SIG-M5 treated with dmso at 0.1 percent for 504 hours (cell line): ENCODE data around the gene SPR.

ENCODE experiments used
- DNase-seq: peaks from one replicate; lab custom pipeline; 2025; ENCODE audit not compliant: unreplicated experiment; lab: John Stamatoyannopoulos, UW

The SPR gene

DNA sequence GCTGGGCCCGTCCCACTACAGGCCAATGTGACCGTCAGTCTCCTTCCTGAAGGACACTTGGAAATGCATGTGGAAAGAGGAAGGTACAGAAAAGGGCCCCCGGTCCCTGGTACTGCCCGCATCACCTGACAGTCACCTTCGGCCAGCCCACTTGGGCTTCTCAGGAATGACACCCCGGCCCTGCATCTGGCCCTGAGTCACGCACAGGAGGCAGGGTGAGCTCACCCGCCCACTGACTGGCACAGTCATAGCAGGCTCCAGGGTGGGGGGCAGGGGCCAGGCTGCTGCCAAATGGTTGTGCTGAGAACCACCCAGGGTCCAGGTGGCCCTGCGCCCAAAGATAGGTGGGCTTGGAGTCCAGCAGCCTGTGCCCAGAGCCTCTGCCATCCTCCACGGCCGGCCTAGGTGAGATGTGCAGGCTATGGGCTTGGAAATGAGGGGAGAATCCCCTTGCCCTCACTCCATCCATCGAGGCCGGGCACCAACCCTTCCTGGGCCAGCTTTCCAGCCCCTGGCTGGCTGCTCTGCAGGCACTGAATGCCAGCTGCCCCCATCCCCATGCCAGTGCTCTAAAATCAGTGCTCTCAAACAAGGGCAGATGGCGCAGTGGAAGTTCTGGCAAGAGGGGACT, 44.2 kb downstream of the SPR start:
- DNase-seq: no peak

DNA sequence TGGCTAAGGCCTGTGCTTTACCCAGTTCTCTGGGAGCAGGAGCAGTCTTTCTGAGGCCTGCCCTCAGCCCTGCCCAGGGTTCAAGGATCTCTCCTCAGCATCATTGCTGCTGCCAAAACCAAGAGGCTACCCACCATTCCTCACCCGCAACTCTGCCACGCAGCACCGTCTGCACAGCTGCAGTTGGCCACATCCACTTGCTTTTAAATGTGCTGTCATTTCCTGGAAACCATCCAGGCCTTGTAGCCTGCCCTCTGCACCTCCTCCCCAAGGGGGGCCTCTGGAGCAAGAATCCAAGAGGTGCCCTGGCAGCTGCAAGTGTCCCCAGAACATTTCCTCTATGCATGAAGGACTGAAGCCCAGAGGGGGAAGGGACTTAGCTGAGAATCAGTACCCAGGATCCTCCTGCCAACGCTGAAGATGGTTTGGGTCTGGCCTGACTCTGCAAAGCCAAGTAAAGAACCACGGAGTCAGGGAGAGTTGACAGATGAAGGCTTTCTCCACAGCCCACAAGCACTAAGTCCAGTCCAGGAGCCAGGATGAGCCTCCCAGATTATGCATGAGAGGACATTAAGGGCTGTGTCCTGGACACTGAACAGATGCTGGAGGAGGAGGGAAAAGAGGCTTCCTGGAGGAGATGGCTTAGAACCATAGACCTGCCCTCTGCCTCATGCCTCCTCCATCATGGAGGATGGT, 45.0 kb downstream of the SPR start:
- no peak for DNase-seq

DNA sequence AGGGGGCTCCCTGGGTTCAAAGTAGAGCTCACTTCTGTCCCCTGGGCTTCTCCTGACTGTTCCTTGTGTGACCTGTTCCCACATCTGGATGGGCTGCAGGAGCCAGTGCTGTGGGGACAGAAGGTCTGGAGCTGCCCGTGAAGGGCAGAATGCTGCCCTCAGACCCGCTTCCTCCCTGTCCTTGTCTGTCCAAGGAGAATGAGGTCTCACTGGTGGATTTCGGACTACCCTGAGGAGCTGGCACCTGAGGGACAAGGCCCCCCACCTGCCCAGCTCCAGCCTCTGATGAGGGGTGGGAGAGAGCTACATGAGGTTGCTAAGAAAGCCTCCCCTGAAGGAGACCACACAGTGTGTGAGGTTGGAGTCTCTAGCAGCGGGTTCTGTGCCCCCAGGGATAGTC, 45.6 kb downstream of the SPR start:
- no peak for DNase-seq

DNA sequence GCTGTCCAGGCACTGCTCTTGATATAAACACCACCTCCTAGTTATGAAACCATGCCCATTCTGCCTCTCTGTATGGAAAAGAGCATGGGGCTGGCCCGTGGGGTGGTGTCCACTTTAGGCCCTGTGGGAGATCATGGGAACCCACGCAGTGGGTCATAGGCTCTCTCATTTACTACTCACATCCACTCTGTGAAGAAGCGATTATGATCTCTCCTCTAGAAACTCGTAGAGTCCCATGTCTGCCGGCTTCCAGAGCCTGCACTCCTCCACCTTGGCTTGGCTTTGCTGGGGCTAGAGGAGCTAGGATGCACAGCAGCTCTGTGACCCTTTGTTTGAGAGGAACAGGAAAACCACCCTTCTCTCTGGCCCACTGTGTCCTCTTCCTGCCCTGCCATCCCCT, 46.0 kb downstream of the SPR start:
- DNase-seq: no peak

DNA sequence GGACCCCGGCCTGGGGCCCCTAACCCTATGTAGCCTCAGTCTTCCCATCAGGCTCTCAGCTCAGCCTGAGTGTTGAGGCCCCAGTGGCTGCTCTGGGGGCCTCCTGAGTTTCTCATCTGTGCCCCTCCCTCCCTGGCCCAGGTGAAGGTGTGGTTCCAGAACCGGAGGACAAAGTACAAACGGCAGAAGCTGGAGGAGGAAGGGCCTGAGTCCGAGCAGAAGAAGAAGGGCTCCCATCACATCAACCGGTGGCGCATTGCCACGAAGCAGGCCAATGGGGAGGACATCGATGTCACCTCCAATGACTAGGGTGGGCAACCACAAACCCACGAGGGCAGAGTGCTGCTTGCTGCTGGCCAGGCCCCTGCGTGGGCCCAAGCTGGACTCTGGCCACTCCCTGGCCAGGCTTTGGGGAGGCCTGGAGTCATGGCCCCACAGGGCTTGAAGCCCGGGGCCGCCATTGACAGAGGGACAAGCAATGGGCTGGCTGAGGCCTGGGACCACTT, 46.5 kb downstream of the SPR start:
- DNase-seq: no peak

DNA sequence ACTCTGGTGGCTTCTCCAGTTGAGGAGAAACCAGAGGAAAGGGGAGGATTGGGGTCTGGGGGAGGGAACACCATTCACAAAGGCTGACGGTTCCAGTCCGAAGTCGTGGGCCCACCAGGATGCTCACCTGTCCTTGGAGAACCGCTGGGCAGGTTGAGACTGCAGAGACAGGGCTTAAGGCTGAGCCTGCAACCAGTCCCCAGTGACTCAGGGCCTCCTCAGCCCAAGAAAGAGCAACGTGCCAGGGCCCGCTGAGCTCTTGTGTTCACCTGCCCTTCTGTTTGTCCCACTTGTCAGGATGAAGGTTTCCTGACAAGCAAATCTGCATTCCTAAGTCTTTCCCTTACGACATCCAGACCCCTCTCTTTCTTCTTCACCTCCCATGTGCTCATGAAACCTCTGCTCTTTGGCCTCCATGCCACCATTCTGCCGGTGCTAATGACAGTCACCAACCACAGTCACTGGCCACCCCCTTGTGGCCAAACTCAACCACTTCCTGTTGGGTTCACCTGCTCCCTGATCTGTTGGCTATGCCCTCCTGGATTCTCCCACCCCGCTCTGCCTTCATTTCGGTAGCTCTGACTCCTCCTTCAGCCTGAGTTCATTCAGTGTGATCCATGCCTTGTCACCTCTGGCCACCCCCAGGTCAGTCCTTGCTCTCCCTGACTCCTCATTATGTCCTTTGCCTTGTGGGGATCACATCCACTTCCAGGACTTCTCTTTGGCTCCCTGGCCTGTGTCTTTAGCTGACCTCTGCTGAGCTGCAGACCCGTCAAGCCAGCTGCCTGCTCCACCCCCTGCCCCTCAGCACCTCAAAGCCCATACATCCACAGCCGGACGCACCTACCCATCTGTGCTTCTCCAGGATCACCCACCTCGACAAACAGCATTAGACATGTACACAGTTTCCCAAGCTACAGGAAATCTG, 47.7 kb downstream of the SPR start:
- no peak for DNase-seq

DNA sequence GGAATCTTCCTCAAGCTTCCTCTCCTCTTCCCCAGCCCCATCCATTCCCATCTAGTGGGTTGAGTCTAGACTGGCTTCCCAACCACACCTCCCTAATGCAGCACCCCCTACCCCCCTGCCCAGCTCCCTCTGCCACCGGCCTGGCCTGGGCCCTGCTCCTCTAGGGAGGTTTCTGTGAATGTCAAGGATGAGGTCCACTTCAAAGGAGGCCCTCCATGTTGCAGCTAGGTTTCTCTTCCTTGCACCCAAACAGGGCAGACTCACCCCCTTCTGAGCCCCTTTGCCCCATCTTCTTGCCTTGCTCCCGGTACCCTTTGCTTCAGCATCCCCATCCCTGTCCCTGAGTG, 48.4 kb downstream of the SPR start:
- DNase-seq: no peak

DNA sequence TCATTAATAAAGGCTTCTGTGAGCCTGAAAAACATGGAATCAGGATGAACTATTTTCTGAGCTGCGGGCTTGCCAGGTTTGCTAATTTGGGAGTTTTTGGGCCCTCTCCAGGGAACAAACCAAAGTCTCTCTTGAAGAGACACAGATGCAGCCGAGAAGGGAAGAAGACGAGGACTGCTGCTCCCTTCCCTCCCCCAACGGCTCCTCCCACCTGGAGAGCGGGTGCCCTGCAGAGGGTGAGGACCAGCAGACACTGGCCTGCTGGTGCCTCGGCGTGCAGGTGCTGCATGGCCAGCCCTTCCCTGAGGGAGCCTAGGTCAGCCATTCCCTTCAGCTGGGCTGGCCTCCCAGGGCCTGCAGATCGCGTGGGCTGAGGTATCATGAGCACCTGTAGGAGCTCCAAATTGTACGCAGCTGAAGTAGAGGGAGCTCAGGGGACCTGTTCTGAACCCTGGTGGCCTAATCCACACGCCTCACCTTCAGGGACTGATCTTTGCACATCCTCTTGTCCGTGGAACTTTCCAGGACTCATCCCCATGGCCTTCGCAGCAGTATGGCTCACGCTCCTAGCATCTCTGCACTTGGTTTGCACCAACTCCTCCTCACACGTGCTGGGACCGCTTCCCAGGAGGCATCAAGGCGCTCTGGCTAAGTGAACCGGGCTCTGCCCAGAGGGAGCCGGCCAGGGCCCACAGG, 49.6 kb downstream of the SPR start:
- no peak for DNase-seq

DNA sequence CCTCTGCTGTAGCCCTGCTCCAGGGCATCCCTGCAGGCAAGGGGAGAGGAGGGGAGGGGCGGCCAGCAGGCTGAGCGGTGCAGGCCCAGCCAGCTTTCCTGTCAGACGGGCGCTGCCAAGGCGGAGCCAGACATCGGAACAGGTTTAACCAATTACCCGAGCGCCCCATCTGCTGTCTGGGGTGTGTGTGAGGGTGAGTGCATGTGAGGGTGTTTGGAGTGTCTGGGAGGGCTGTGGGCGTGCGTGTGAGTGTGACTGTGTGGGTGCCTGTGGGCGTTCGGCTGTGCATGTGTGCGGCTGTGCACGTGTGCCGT, 50.1 kb downstream of the SPR start:
- DNase-seq: no peak

DNA sequence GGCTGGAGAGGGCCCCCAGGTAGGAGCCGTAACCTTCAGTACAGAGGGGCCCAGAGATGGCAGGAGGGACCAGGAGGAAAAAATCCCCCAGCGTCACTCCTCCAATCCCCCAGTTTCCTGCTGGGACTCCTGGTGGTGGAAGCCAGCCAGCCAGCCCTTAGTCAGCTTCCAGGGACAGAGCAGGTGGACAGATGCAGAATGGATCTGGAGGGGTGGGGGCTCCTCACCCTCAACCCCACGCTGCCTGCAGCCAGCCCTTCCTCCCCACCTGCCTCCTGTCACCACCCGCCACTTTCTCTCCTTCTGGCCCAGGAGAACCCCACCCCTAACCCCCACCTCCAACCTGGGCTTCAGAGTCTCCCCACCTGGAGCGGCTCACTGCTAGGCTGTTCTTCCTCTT, 51.2 kb downstream of the SPR start:
- no peak for DNase-seq

DNA sequence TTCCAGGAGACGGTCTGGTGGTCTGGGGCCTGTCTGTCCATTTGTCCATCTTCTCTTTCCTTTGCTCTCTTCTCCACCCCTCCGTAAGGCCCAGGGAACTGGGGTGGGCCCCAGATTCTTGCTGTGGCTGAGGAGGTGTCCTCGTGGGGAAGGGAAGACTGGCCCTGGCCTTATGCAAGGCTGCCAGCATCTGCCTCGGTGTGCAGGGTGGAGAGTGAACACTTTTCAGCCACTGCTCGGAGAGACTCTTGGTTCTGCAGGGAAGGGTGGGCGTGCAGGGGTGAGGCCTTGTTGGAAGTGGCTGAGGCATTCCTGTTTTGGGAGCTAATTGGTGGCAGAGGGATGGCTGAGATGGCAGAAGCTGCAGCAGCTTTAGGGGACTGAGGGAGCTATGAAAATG, 53.2 kb downstream of the SPR start:
- no peak for DNase-seq

DNA sequence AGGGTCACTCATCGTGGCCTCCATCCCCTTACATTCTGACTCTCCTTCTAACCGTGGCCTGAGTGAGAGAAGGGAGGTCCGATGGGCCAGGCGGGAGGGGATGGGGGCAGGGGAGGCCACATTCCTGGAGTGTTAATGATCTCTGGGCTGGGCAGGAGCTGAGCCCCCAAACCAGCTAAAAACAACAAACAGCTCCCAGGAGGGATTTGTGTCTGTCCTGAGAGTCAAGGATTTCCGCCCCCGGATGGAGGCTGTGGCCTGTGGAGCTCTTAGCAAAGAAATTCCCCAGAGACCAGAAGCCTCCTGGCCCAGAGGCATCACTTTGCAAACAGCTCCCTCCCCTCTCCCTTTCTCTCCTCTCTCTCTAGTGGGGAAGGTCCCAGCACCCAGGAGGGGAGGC, 53.6 kb downstream of the SPR start:
- DNase-seq: no peak
